HCT116 (cell line): ENCODE data around the gene ZNF148. TPM values are rescaled to one million over a fixed set of nuclear protein-coding genes. Genes with fewer than 3 reads are reported as not detected.

Experiments used
- ATAC-seq: fragments of 200-7000 bp; cut with Tn5 transposase; 2 replicates; pipeline ENCODE4 v1.9.1; 2020; ENCODE audit warnings: mild to moderate bottlenecking, moderate library complexity
- BruUV-seq: library from RNA; stranded (reverse); fragments of 400-500 nt; replicated peaks from 2 replicates; lab custom pipeline; 2021; lab: Mats Ljungman, UMichigan
- CTCF ChIA-PET: fragments of 300-600 bp; sonication (Branson Sonifier 250); formaldehyde crosslinking; loops from one replicate; lab custom pipeline; 2021; ENCODE audit warnings: antibody characterized with exemption; lab: Charles Lee
- POLR2A ChIA-PET: fragments of 300-600, 350-600 bp; sonication (Branson Sonifier 250); formaldehyde crosslinking; loops from one replicate; lab custom pipeline; 2021; ENCODE audit warnings: antibody characterized with exemption; lab: Charles Lee
- RAD21 ChIA-PET, 2 experiments: fragments of 300-600 bp; sonication (Branson Sonifier 250); formaldehyde crosslinking; loops; one replicate each; lab custom pipeline; 2023; ENCODE audit warnings: low total read pairs in 2 of 2; ENCODE audit not compliant: uncharacterized antibody in 2 of 2, unreplicated experiment in 2 of 2, low non-redundant PET in 1 of 2; lab: Charles Lee
- DNase-seq: peaks from one replicate; pipeline ENCODE4 v3.0.0-alpha.2; 2010; ENCODE audit warnings: low read depth, low spot score
- H2AFZ ChIP-seq: fragments of 200-600 bp; shearing (Covaris generic), sonication (generic); 2 replicates; pipeline ENCODE4 v1.6.1; 2017; ENCODE audit warnings: low read depth, mixed run types, mixed read lengths, antibody characterized with exemption, low read length; ENCODE audit not compliant: poor library complexity, severe bottlenecking
- H3K27ac ChIP-seq: 2 replicates; pipeline ENCODE4 v1.5.1; 2012; ENCODE audit warnings: low read depth, low read length
- H3K27me3 ChIP-seq: fragments of 200-600 bp; sonication (generic); 2 replicates; pipeline ENCODE4 v1.6.1; 2016; ENCODE audit warnings: mixed run types, low read length, mixed read lengths; ENCODE audit not compliant: insufficient read depth
- H3K36me3 ChIP-seq, 2 experiments: fragments of 200-500 bp in 1 of 2; fragments of 200-600 bp in 1 of 2; sonication (Bioruptor generic) in 1 of 2; sonication (generic) in 1 of 2; 2 replicates each; pipeline versions ENCODE4 v1.5.1 to v1.6.1; 2014 to 2016; ENCODE audit warnings: low read length in 2 of 2, inconsistent platforms in 1 of 2, mixed read lengths in 1 of 2, mixed run types in 1 of 2; ENCODE audit not compliant: insufficient read depth in 2 of 2, control insufficient read depth in 1 of 2
- H3K4me1 ChIP-seq, 2 experiments: fragments of 200-600 bp in 1 of 2; sonication (generic) in 1 of 2; 2 replicates each; pipeline versions ENCODE4 v1.5.1 to v1.6.1; 2012 to 2017; ENCODE audit warnings: low read length in 2 of 2, inconsistent platforms in 1 of 2, mild to moderate bottlenecking in 1 of 2, mixed read lengths in 1 of 2, mixed run types in 1 of 2, moderate library complexity in 1 of 2; ENCODE audit not compliant: insufficient read depth in 2 of 2, control insufficient read depth in 1 of 2
- H3K4me2 ChIP-seq: fragments of 200-600 bp; sonication (generic); 2 replicates; pipeline ENCODE4 v1.6.1; 2017; ENCODE audit warnings: mixed run types, low read length, mixed read lengths
- H3K4me3 ChIP-seq, 2 experiments: fragments of 200-600 bp in 1 of 2; sonication (generic) in 1 of 2; replicated peaks in 1 of 2; 2 replicates each; pipeline ENCODE4 v1.5.1; 2011 to 2016; ENCODE audit warnings: low read length in 2 of 2, control low read depth in 1 of 2, low read depth in 1 of 2, mild to moderate bottlenecking in 1 of 2, mixed read lengths in 1 of 2, mixed run types in 1 of 2
- H3K79me2 ChIP-seq: fragments of 200-600 bp; sonication (generic); 2 replicates; pipeline ENCODE4 v1.6.1; 2017; ENCODE audit warnings: mild to moderate bottlenecking, mixed run types, low read length, moderate library complexity, mixed read lengths; ENCODE audit not compliant: insufficient read depth
- H3K9ac ChIP-seq: fragments of 200-600 bp; sonication (generic); 2 replicates; pipeline ENCODE4 v1.6.1; 2016; ENCODE audit warnings: low read length, mixed read lengths
- H3K9me2 ChIP-seq: fragments of 200-600 bp; sonication (generic), shearing (Covaris generic); 2 replicates; pipeline ENCODE4 v1.6.1; 2017; ENCODE audit warnings: mixed run types, mild to moderate bottlenecking, moderate library complexity; ENCODE audit not compliant: insufficient read depth
- H3K9me3 ChIP-seq, 2 experiments: fragments of 200-500 bp in 1 of 2; fragments of 200-600 bp in 1 of 2; sonication (Bioruptor generic) in 1 of 2; sonication (generic) in 1 of 2; 2 replicates each; pipeline ENCODE4 v1.6.1; 2014 to 2017; ENCODE audit warnings: low read length in 2 of 2, mixed read lengths in 2 of 2, inconsistent platforms in 1 of 2, low read depth in 1 of 2, mild to moderate bottlenecking in 1 of 2, mixed run types in 1 of 2, moderate library complexity in 1 of 2; ENCODE audit not compliant: control insufficient read depth in 1 of 2, insufficient read depth in 1 of 2
- H4K20me1 ChIP-seq: fragments of 200-600 bp; sonication (generic), shearing (Covaris generic); 2 replicates; pipeline ENCODE4 v1.6.1; 2017; ENCODE audit warnings: mixed run types, mild to moderate bottlenecking, moderate library complexity; ENCODE audit not compliant: insufficient read depth
- ELF1 ChIP-seq: IDR thresholded peaks from 2 replicates; pipeline ENCODE4 v1.6.1; 2012; ENCODE audit warnings: low read depth, borderline replicate concordance
- MAX ChIP-seq: IDR thresholded peaks from 2 replicates; pipeline ENCODE4 v1.6.1; 2012
- POLR2A ChIP-seq: IDR thresholded peaks from 2 replicates; pipeline ENCODE4 v1.7.0; 2011; ENCODE audit warnings: borderline replicate concordance; ENCODE audit not compliant: insufficient read depth, insufficient read length; ENCODE audit errors: extremely low read depth
- POLR2AphosphoS5 ChIP-seq: IDR thresholded peaks from 2 replicates; pipeline ENCODE4 v1.6.1; 2011; ENCODE audit warnings: mild to moderate bottlenecking, low read depth, low read length, moderate library complexity
- SRF ChIP-seq: IDR thresholded peaks from 2 replicates; pipeline ENCODE4 v1.6.1; 2012; ENCODE audit warnings: low read depth
- ZFX ChIP-seq: fragments of 450-650 bp; IDR thresholded peaks from 2 replicates; pipeline ENCODE4 v1.6.1; 2017
- intact Hi-C: fragments of 100-400 bp; cut with micrococcal nuclease; formaldehyde crosslinking; loops from 2 replicates; pipeline ENCODE4 v1.10.0; 2022
- total RNA-seq: library from RNA; stranded (reverse); gene quantifications from one replicate; pipeline ENCODE4 v1.2.1, GENCODE V29; 2021; ENCODE audit not compliant: unreplicated experiment

The ZNF148 gene
- total RNA-seq, 1 experiment from 2014 or later = 35.0 TPM

- intact Hi-C loops = no loop called here
- ATAC-seq (peak; percentile 73), DNase-seq (no peak)
- Histone ChIP-seq H3K9me2 (no peaks in the 10 kb centered on the region), H3K9me3 (no peaks in the 10 kb centered on the region), H3K4me3 (peak within 1 kb of the TSS; percentile 68 to 76), H3K27ac (peak within 1 kb of the TSS; percentile 54), H3K4me1 (peaks cover 10 to 47% of the 10 kb centered on the region in 2 experiments), H3K4me2 (peak within 1 kb of the TSS; percentile 96), H3K79me2 (peaks cover 15% of the 10 kb centered on the region; the same call in 1 of the 2 replicates), H3K36me3 (peaks cover 0 to 3% of the 10 kb centered on the region in 2 experiments; a peak in 1 of 4 replicates), H2AFZ (peak within 1 kb of the TSS; percentile 87), H3K27me3 (no peaks in the 10 kb centered on the region), H3K9ac (peak within 1 kb of the TSS; percentile 92), H4K20me1 (no peaks in the 10 kb centered on the region)
- BruUV-seq = TSS peak; percentile 59
- CTCF ChIA-PET = no interaction called here
- peak; percentile 26 for TF ChIP-seq POLR2AphosphoS5
- TF ChIP-seq SRF = no peak
- peak; percentile 97 for TF ChIP-seq ZFX
- TF ChIP-seq MAX = peak; percentile 87
- RAD21 ChIA-PET = interaction anchor here in 1 of 2 experiments (0.5 kb wide), 1 partner anchor 124 kb away, joined by 3 read pairs; no protein-coding TSS in a partner anchor
- POLR2A ChIA-PET = no interaction called here
These were observed 162.4 kb downstream of the ZNF148 start, which contains the start of gene SLC12A8 for GRCh38 chr3:125212509-125213363. TSS of gene SLC12A8 (minus strand) at chr3:125212748. CDS start at chr3:125211349, 1,399 bp downstream.

- no peak for TF ChIP-seq ELF1
- TF ChIP-seq POLR2AphosphoS5 = peak; percentile 25; the same call in 1 of the 2 replicates
- peak; percentile 24 for TF ChIP-seq POLR2A
- TF ChIP-seq ZFX = peak; percentile 99
- Histone ChIP-seq H3K4me3 (peak overlapping the region; percentile 68 to 76), H3K36me3 (peaks cover 0 to 3% of the 10 kb centered on the region in 2 experiments; a peak in 1 of 4 replicates), H3K9me3 (no peaks in the 10 kb centered on the region), H3K9me2 (no peaks in the 10 kb centered on the region), H3K4me2 (peak overlapping the region; percentile 96), H3K27ac (peak overlapping the region; percentile 54), H4K20me1 (no peaks in the 10 kb centered on the region), H3K79me2 (peaks cover 15% of the 10 kb centered on the region; the same call in 1 of the 2 replicates), H2AFZ (peak overlapping the region; percentile 87), H3K9ac (peak overlapping the region; percentile 92), H3K27me3 (no peaks in the 10 kb centered on the region), H3K4me1 (peaks cover 10 to 47% of the 10 kb centered on the region in 2 experiments)
- intact Hi-C loops = no loop called here
- DNase-seq (no peak), ATAC-seq (peak; percentile 60)
- CTCF ChIA-PET = no interaction called here
- POLR2A ChIA-PET = no interaction called here
- BruUV-seq = no TSS peak
- RAD21 ChIA-PET = interaction anchor here in 1 of 2 experiments (0.5 to 0.7 kb wide), 2 partner anchors 125 to 221 kb away, joined by 3 read pairs; no protein-coding TSS in a partner anchor
These were observed 163.0 kb downstream of the ZNF148 start for GRCh38 chr3:125212091-125212508.
